Activated T-cell treated with anti-CD3 and anti-CD28 coated beads, Interleukin-2, amount 50 U/mL, for 4 hours (primary cell): Measurements from ENCODE around the gene SHROOM3. TPM values are rescaled to one million over a fixed set of nuclear protein-coding genes. Genes with fewer than 3 reads are reported as not detected.

Experiments used
- ATAC-seq, 2 donors: fragments of 200-7000 bp; cut with Tn5 transposase; one replicate each; pipeline ENCODE4 v1.10.0; 2021
- DNase-seq: peaks from one replicate; pipeline ENCODE4 v3.0.0-alpha.2; 2020
- H3K27me3 Mint-ChIP-seq: one replicate; pipeline ENCODE4 v1.8.0; 2021; ENCODE audit warnings: low read depth, mixed read lengths
- H3K36me3 Mint-ChIP-seq: one replicate; pipeline ENCODE4 v1.8.0; 2022; ENCODE audit warnings: mixed read lengths; ENCODE audit not compliant: insufficient read depth
- H3K4me1 Mint-ChIP-seq: one replicate; pipeline ENCODE4 v1.8.0; 2021; ENCODE audit warnings: low read depth, mixed read lengths
- H3K4me3 Mint-ChIP-seq: one replicate; pipeline ENCODE4 v1.8.0; 2021; ENCODE audit warnings: mild to moderate bottlenecking, moderate library complexity, mixed read lengths
- H3K9me3 Mint-ChIP-seq: one replicate; pipeline ENCODE4 v1.8.0; 2021; ENCODE audit warnings: mixed read lengths
- total RNA-seq, 3 donors: library from RNA; stranded (reverse); gene quantifications; one replicate each; pipeline ENCODE4 v1.2.1, GENCODE V29; 2021

Gene SHROOM3
- total RNA-seq, 3 donors from 2014 or later = 0.05 to 0.33 (median 0.08) TPM

DNA sequence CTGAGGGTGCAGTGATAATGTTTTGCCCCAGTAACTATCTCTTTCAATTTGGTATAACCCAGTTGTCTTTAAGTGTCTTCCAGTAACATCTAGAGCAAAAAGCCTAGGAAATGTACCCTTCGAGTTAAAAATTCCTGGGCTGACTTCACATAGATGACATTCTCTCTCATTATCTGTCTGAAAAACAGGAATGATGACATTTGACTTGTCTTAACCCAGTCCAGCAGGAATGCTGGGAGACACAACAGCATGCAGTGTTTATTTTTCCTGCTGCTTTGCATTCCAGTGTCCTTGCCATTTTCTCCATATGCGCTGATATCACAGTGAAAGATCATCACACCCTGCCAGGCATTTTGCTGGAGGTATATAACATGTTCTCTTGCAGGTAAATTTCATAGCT lies 333.0 kb downstream of the SHROOM3 start:
- peaks cover 2% of the 10 kb centered on the region for H3K4me1 Mint-ChIP-seq
- H3K27me3 Mint-ChIP-seq = peaks cover 8% of the 10 kb centered on the region
- ATAC-seq (no peak), DNase-seq (no peak)
- H3K4me3 Mint-ChIP-seq = no peak overlapping the region
- no peaks in the 10 kb centered on the region for H3K36me3 Mint-ChIP-seq
- no peaks in the 10 kb centered on the region for H3K9me3 Mint-ChIP-seq

DNA sequence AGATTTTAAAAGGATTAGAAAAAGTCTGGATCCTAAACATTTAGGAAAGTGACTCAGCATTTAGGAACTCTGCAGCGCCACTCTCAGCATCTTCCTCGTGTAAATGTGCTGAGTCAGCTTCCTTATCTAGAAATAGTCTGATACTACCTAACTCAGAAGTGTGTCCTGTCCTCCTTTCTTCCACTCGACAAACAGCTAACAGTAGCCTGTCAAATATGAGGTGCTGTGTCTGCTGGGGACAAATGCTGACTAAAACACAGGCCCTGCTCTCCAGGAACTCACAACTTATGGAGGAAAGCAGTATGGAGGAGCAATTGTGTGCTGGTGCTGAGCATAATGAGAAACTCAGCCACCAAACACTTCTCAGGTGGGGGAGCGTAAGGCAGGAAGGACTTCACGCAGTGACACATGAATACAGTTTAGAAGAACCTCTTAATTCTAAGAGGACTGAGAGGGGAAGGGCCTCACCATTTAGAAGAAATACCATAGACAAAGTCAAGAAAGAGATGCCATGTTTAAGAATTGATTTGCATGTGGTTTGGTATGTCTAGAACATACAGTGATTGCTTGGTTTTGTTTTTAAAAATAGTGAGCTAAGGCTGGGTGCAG lies 337.6 kb downstream of the SHROOM3 start:
- DNase-seq (no peak), ATAC-seq (no peak)
- H3K36me3 Mint-ChIP-seq = no peaks in the 10 kb centered on the region
- no peak overlapping the region for H3K4me3 Mint-ChIP-seq
- no peaks in the 10 kb centered on the region for H3K9me3 Mint-ChIP-seq
- H3K4me1 Mint-ChIP-seq = no peaks in the 10 kb centered on the region
- H3K27me3 Mint-ChIP-seq = peaks cover 4% of the 10 kb centered on the region

DNA sequence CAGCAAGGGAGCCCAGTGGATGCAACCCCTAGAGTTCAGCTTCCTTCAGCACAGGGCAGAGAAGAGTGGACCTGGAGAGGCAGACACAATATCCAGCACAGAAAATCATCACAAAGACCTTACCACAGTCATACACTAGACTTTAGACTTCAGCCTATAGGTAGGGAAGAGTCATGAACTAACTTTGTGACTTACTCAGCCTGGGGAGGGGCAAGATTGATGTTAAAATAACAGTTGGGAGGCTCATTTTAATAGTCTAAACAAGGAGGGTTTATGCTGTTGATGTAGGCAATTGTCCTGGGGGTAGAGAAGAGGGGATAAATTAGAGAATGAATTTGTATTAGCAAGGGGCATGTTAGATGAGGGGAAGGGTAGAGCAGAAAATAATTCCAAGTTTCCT lies 338.7 kb downstream of the SHROOM3 start:
- Mint-ChIP-seq H3K4me3 (no peak overlapping the region), H3K9me3 (no peaks in the 10 kb centered on the region), H3K36me3 (no peaks in the 10 kb centered on the region), H3K27me3 (no peaks in the 10 kb centered on the region), H3K4me1 (no peaks in the 10 kb centered on the region)
- DNase-seq (no peak), ATAC-seq (no peak)

DNA sequence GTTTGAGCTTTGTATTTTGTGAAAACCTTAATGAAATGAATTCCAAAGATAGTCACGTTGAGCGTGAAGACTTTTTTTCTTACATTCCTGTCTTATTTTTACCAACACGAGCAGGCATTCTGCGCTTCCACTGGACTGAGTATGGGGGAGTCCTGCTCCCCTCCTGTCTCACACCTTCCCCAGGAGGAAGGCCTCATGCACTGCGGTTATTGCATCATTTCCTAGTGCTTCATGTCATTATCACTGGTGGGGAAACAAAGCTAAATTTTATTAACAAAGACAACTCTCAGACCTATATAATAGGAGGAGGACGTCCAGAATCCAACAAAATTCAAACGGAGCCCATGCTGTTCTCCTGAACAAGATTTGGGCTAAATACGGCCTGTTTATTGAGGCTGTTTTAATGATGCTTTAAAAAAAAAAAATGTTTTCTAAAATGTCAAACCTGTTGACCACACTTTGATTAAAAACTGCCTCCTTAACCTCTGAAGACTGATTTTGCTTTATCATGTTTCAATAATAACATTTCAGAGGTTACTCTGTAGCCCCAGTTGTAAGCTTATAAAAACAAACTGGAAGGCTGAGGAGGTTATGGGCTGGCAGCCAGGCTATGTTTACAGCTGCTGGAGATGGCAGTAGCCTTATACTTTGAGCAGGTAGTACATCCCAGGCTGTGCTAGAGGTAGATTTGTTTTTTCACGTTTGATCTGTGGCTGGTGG lies 344.9 kb downstream of the SHROOM3 start:
- Mint-ChIP-seq H3K27me3 (no peaks in the 10 kb centered on the region), H3K9me3 (no peaks in the 10 kb centered on the region), H3K4me3 (no peak overlapping the region), H3K4me1 (no peaks in the 10 kb centered on the region), H3K36me3 (no peaks in the 10 kb centered on the region)
- DNase-seq = no peak
- no peak for ATAC-seq

DNA sequence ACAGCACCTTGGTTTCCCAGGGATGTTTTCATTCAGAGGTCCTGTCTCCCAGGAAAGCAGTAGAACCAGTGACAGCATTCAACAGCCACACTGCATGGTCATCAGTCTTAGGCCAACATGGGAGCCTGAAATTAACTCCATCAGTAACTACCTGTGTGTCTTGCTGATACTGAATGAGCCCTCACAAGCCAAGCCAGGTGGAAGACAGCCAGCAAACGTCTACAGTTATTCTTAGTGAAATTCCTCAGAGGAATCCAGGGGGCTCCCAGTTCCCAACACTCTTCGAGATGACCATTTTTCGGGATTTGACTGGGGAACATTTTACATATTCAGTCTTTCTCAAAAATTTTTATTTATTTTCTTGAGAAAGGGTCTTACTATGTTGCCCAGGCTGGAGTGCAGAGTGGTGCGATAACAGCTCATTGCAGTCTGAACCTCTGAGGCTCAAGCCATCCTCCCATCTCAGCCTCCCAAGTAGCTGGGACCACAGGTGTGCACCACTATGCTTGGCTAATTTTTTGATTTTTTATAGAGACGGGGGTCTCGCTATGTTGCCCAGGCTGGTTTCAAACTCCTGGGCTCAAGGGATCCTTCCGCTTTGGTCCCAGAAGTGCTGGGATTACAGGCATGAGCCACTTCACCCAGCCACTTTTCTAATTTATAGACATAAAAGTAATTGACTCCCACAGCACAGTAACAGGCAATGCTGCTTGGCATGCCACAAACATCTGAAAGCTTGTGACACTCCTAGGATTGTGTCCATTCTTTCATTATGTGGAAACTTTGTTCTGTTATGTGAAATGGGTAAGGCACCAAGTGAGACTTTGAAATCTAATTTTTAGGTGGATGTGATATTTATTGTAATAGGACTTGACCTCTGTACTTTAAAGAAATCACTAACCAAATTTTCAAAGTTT lies 346.0 kb downstream of the SHROOM3 start:
- H3K4me3 Mint-ChIP-seq = no peak overlapping the region
- ATAC-seq (no peak), DNase-seq (no peak)
- H3K4me1 Mint-ChIP-seq = no peaks in the 10 kb centered on the region
- peaks cover 7% of the 10 kb centered on the region for H3K27me3 Mint-ChIP-seq
- no peaks in the 10 kb centered on the region for H3K36me3 Mint-ChIP-seq
- H3K9me3 Mint-ChIP-seq = no peaks in the 10 kb centered on the region

DNA sequence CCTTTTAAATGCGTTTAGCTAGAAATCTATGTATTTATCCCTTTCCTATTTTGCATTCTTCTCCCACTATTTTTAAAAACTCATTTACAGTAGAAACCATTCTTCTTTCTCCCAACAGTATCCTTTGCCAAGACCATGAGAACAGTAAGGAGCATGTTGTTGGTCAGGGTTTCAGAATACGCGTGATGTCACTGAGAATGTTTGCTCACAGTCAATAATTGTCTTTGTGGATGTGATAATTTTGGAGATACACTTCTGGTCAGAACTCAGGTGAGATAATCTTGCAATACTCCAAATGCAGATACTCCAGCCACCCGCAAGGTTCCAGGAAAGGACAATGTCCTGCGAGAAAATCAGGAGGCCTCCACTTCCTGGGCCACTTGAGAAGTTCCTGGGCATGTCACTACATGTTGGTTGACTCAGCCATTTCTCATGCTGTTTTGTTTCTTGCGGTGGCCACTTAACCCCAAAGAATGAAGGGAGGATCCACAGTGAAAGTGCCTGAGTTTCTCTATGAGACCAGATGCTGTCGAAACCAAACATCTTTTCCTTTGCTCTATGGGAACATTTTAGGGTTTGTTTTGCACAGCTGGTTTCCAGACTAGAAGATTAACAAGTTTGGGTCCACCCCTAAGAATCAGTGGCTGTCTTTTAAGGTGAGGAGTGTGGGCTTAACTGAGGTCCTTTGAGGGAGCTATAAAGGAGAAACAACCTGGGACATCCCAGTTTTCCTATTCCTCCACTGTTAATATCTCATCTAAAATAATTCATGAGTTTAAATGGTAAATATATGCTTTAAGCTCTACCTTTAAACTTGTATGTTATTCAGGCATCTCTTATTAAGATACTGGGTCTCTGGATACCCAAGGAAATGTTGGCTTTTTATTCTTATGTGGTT lies 346.9 kb downstream of the SHROOM3 start:
- Mint-ChIP-seq H3K36me3 (no peaks in the 10 kb centered on the region), H3K9me3 (no peaks in the 10 kb centered on the region), H3K4me1 (no peaks in the 10 kb centered on the region), H3K4me3 (no peak overlapping the region), H3K27me3 (peaks cover 10% of the 10 kb centered on the region)
- ATAC-seq = no peak
- no peak for DNase-seq

DNA sequence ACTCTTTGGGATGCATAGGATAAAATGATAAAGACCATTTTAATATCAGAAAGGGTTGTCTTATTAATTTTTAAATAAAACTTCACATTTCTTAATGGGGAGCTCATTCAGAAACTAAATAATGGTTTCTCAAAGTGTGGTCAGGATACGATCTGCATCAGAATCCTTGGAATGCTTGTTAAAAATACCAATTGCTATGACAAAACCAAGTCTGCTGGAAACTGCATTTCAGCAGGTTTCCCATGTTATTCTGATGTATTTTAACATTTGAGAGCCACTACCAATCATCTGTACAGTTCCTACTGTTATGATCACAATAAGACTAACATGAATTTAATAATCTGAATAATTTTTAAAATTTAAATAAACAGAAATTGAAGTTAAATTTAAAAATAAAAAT lies 347.8 kb downstream of the SHROOM3 start:
- H3K4me1 Mint-ChIP-seq = no peaks in the 10 kb centered on the region
- ATAC-seq (no peak), DNase-seq (no peak)
- H3K36me3 Mint-ChIP-seq = no peaks in the 10 kb centered on the region
- peaks cover 15% of the 10 kb centered on the region for H3K27me3 Mint-ChIP-seq
- H3K9me3 Mint-ChIP-seq = no peaks in the 10 kb centered on the region
- H3K4me3 Mint-ChIP-seq = no peak overlapping the region

DNA sequence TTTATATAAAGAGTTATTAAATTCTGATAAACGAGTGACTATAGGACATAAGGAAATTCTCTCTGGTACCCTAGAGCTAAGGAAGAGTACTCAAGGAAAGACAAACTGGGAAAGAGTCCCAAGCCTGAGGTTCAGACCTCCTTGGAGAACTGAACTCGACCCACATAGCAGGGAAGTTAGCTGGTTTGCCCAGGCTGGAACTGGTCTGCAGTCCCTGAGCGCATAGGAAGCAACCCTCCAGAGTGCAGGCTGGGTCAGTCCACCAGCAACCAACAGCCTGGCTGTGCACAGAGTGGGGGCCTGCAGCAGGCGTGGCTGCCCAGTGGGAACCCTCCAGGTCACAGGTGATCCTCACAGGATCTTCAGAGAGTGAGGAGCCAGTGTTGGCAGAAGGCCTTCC lies 348.8 kb downstream of the SHROOM3 start:
- ATAC-seq = no peak
- no peak for DNase-seq
- Mint-ChIP-seq H3K4me3 (no peak overlapping the region), H3K27me3 (peaks cover 15% of the 10 kb centered on the region), H3K36me3 (no peaks in the 10 kb centered on the region), H3K9me3 (peaks cover under 1% of the 10 kb centered on the region), H3K4me1 (no peaks in the 10 kb centered on the region)

DNA sequence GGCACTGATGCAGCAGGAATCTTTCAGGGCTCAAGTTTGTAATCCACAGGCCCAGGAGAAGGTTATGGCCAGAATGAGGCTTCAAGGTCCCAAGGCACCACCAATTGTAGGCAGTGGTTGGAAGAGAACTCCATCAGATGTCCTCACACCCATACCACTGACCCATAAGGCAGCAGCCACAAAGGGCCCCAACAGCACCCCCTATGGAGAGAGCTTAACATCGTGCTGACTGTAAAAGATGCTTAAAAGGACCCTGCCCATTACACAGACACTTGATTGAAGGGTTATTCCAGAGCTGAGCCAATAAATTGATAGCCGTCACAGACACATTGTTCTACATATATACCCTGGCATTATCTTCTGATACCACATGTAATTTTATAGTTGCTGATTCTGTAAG lies 349.2 kb downstream of the SHROOM3 start:
- no peaks in the 10 kb centered on the region for H3K36me3 Mint-ChIP-seq
- peaks cover 15% of the 10 kb centered on the region for H3K27me3 Mint-ChIP-seq
- ATAC-seq (no peak), DNase-seq (no peak)
- no peak overlapping the region for H3K4me3 Mint-ChIP-seq
- H3K4me1 Mint-ChIP-seq = no peaks in the 10 kb centered on the region
- H3K9me3 Mint-ChIP-seq = peaks cover 5% of the 10 kb centered on the region

DNA sequence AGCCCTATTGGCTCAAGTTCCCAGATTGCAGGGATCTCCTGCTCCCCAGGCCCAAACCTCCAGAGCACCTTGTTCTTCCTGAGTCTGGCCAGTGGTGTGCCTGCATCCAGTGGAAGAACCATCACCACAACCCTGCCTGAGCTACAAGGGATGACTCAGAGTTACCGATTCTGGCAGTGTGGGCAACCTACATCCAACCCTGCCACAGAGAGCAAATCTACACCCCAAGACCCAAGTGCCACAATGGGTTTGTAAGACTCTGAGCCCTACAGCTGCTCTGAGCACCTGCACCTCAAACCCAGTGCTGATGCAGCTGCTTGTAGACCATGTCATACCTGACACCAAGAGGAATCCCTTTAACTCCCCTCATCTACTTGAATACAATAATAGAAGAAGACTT lies 352.9 kb downstream of the SHROOM3 start:
- Mint-ChIP-seq H3K27me3 (peaks cover 15% of the 10 kb centered on the region), H3K36me3 (no peaks in the 10 kb centered on the region), H3K4me1 (no peaks in the 10 kb centered on the region), H3K9me3 (peaks cover 10% of the 10 kb centered on the region), H3K4me3 (no peak overlapping the region)
- no peak for DNase-seq
- ATAC-seq = no peak

DNA sequence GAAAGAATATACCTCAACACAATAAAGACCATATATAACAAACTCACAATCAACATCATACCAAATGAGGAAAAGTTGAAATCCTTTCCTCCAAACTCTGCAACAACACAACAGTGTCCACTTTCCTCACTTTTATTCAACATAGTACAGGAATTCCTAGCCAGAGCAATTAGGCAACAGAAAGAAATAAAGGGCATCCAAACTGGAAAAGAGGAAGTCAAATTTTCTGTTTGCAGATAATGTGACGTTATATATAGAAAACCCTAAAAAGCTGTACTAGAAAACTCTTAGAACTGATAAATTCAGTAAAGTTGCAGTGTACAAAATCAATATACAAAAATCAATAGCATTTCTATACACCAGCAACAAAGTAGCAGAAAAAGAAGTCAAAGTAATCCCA lies 355.3 kb downstream of the SHROOM3 start:
- ATAC-seq (no peak), DNase-seq (no peak)
- H3K9me3 Mint-ChIP-seq = peaks cover 10% of the 10 kb centered on the region
- no peaks in the 10 kb centered on the region for H3K36me3 Mint-ChIP-seq
- H3K4me1 Mint-ChIP-seq = no peaks in the 10 kb centered on the region
- H3K4me3 Mint-ChIP-seq = no peak overlapping the region
- H3K27me3 Mint-ChIP-seq = peaks cover 14% of the 10 kb centered on the region

DNA sequence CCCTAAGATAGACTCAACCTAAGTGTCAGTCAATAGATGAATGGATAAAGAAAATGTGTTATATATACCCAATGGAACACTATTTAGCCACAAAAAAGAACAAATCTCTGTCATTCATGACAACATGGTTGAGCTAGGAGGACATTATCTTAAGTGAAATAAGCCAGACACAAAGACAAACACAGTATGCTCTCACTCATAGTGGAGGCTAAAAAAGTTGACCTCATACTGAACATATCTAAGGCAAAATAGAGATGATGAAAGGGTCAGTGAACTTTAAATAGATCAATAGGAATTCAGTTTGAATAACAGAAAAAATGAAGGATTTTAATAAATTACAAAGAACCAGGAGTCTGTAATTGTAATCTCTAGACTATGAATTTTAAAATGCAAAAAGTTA lies 356.4 kb downstream of the SHROOM3 start:
- H3K4me3 Mint-ChIP-seq = no peak overlapping the region
- H3K4me1 Mint-ChIP-seq = no peaks in the 10 kb centered on the region
- no peak for ATAC-seq
- no peak for DNase-seq
- H3K36me3 Mint-ChIP-seq = no peaks in the 10 kb centered on the region
- peaks cover 10% of the 10 kb centered on the region for H3K9me3 Mint-ChIP-seq
- H3K27me3 Mint-ChIP-seq = peaks cover 6% of the 10 kb centered on the region

DNA sequence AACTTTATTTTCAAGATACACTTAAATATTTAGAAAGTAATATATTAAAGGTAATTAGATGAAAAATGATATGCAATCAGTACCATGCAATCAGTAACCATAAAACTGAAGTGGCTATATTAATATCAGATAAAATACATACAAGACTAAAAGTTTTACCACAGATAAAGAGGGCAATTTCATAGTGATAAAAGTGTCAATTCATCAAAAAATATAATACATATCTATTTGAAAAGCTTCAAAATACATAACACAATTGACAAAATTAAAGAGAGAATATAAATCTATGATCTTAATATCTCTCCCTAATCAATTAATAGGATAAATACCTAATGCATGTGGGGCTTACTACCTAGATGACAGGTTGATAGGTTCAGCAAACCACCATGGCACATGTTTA lies 357.4 kb downstream of the SHROOM3 start:
- Mint-ChIP-seq H3K36me3 (no peaks in the 10 kb centered on the region), H3K4me1 (no peaks in the 10 kb centered on the region), H3K4me3 (no peak overlapping the region), H3K27me3 (peaks cover 2% of the 10 kb centered on the region), H3K9me3 (peaks cover 10% of the 10 kb centered on the region)
- no peak for DNase-seq
- ATAC-seq = no peak

DNA sequence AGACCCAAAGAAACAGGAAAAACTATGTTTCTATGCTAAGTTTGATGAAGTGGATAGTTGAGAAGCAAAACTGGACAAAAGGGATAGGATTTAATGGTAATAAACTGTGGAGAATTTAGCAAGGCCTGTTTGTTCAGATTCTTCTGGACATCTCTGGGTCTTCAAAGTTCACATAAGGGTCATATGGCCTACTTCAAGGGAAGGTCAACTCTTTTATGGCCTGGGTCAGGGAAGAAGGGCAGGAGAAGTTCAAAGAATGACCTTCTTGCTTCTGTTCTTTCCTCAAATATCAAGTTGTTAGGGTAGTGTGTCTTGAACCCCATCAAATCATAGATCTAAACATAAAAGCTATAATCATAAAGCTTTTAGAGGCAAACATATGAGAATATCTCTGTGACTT lies 360.2 kb downstream of the SHROOM3 start:
- peaks cover 4% of the 10 kb centered on the region for H3K27me3 Mint-ChIP-seq
- peaks cover under 1% of the 10 kb centered on the region for H3K9me3 Mint-ChIP-seq
- DNase-seq = no peak
- no peaks in the 10 kb centered on the region for H3K4me1 Mint-ChIP-seq
- no peak for ATAC-seq
- no peak overlapping the region for H3K4me3 Mint-ChIP-seq
- no peaks in the 10 kb centered on the region for H3K36me3 Mint-ChIP-seq
